GM21786 (cell line): ENCODE results near the gene ZNF584.

Experiments
- ATAC-seq: cut with Tn5 transposase; IDR thresholded peaks from one replicate; pipeline ENCODE4 v1.9.1; 2021; ENCODE audit not compliant: unreplicated experiment

Gene ZNF584

DNA sequence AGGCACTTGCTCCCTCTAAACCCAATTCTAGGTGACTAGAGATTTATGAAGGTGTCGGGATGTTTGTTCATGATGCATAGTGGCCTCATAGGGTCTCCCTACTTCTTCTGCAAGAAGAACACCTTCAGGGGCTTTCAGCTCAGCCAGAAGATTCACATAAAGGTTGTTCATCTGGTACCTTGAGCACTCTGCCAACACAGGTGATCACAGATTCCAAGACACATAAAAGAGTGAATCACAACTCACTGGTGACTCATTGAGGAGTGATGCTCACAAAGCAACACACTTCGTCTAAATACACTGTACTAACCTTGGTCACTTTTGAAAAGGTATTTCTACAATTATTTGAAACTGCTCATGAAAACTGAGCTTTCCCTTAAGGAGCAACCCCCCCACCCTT is 51.6 kb downstream of the ZNF584 start:
- ATAC-seq, result no peak

DNA sequence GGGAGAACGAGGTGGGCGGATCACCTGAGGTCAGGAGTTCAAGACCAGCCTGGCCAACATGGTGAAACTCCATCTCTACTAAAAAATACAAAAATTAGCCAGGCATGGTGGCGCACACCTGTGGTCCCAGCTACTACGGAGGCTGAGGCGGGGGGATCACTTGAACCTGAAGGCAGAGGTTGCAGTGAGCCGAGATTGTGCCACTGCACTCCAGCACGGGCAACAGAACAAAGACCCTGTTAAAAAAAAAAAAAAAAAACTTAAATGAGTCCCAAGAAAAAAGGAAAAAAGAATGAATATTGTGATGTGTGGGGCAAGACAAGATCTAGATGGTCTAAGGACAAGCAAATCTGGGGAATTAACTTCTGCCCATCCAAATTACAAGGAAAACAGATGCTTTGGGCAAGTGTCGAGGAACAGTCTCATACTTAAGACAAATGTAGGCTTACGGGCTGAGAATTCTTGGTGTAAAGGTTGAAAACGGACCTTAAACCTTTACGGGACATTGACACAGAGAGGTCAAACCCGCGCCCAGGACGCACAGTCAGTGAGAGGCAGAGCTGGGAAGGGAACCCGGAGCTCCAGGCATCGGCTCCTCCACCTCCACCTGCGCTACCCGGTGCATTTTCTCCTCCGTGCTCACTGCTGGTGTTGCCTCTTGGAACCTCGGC is 57.8 kb downstream of the ZNF584 start:
- peak; percentile 13 for ATAC-seq

DNA sequence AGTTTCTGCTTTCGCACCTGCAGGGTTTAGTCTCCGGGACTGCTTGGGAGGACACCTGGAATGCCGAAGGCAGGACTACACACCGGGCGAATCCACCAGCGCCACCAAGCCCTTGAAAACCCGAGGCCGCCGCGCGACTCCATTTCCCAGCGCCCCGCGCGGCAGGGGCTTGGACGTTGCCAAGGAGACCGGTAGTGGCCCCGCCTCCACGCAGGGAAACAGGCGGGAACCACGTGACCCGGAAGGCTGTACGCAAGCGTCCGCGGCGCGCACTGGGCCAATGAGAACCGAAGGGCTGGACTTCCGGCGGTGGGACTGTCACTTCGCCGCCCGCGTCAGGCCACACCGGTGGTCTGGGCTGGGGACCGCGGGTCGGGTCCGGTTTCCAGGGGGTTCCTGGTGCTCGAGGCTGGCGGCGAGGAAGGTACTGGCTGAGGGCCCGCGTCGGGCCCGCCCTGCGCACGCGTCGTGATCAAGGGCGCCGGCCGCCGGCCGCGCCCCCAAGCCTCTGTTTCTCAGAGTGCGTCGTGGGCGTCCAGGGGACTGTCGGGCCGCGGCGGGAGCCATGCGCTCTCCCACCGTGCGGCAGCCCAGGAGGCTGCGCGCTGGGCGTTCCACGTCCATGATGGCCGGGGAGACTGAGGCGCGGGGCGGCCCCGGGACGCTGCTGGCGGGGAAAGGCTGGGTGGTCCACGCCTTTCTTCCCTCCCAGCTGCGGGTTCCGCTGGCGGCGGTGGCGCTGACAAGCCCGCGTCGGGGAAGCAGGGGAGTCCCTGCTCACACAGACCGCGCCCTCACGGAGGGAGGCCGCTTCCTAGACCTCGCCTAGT is 58.5 kb downstream of the ZNF584 start, which contains the start of gene ZNF324:
TSS of gene ZNF324 (plus strand) at position 321 of the 830 bp plus-strand sequence. CDS start 2,106 bp downstream, outside the sequence.
- peak; percentile 97 for ATAC-seq
